HepG2 (cell line): ENCODE measurements around the gene ATRN.
A peak's percentile ranks its signal among the peaks of the same experiment; 100 is the strongest.

Experiments
- ATF4 ChIP-seq, 2 experiments: fragments of 450-650 bp in 1 of 2; sonication (generic) in 1 of 2; formaldehyde crosslinking; IDR thresholded peaks; 2 replicates each; pipeline versions ENCODE4 v1.5.0 to v1.8.0; 2020 to 2022; ENCODE audit warnings: mild to moderate bottlenecking in 1 of 2, missing genetic modification reagents in 1 of 2
- POLR2G ChIP-seq: fragments of 200-400 bp; formaldehyde crosslinking; IDR thresholded peaks from 2 replicates; pipeline ENCODE4 v1.6.1; 2018; ENCODE audit warnings: mild to moderate bottlenecking, low read depth, low read length, moderate library complexity
- ZMYM2 ChIP-seq: sonication (generic); formaldehyde crosslinking; IDR thresholded peaks from 2 replicates; pipeline ENCODE4 v1.8.0; 2022; ENCODE audit warnings: mild to moderate bottlenecking, missing genetic modification reagents
- TF ChIP-seq, protein P1 (sequence below): sonication (generic); formaldehyde crosslinking; IDR thresholded peaks from 2 replicates; pipeline ENCODE4 v1.5.0; 2020; ENCODE audit warnings: mild to moderate bottlenecking, missing genetic modification reagents, moderate library complexity

DNA sequence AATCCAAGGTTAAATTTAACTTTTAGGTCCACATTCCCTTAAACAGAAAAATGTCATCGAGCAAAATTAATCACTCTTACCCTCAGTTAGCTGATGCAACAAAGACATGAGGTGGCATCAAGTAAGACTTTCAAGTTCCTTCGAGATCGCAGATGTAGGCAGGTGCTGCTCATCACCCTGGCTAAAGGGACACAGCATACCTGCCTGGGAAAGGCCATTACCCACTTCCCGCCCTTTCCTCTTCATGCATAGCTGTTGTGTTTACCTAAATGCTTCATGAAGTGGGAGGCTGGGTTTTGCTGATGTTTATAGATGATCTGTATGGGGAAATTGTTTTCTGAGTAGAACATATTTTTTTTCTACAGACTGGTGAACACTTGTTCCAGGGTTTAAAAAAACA is 124.7 kb downstream of the ATRN start:
- TF ChIP-seq POLR2G, result no peak
- TF ChIP-seq, protein P1, sequence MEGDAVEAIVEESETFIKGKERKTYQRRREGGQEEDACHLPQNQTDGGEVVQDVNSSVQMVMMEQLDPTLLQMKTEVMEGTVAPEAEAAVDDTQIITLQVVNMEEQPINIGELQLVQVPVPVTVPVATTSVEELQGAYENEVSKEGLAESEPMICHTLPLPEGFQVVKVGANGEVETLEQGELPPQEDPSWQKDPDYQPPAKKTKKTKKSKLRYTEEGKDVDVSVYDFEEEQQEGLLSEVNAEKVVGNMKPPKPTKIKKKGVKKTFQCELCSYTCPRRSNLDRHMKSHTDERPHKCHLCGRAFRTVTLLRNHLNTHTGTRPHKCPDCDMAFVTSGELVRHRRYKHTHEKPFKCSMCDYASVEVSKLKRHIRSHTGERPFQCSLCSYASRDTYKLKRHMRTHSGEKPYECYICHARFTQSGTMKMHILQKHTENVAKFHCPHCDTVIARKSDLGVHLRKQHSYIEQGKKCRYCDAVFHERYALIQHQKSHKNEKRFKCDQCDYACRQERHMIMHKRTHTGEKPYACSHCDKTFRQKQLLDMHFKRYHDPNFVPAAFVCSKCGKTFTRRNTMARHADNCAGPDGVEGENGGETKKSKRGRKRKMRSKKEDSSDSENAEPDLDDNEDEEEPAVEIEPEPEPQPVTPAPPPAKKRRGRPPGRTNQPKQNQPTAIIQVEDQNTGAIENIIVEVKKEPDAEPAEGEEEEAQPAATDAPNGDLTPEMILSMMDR (CRISPR knock-in tag), result no peak
- no peak for TF ChIP-seq ZMYM2 (CRISPR knock-in tag)
- TF ChIP-seq ATF4 (CRISPR knock-in tag; IDR thresholded peaks at IDR 0.05), result peak in 1 of 2 experiments; percentile 47; a peak in 1 of 4 replicates
